K562 (cell line): Measurements from ENCODE around the gene TXNRD1. TPM values are rescaled to one million over a fixed set of nuclear protein-coding genes. Genes with fewer than 3 reads are reported as not detected.
"Not testable (repeated sequence)": the region's sequence is repeated elsewhere in the genome, so short reads cannot be mapped to it uniquely, and the experiment has no call there.

ENCODE experiments used
- ATAC-seq: fragments of 200-7000 bp; cut with Tn5 transposase; 3 replicates; pipeline ENCODE4 v1.9.1; 2020; ENCODE audit warnings: moderate library complexity
- BruUV-seq: library from RNA; stranded (reverse); fragments of 400-500 nt; replicated peaks from 2 replicates; lab custom pipeline; 2021; lab: Mats Ljungman, UMichigan
- CTCF ChIA-PET: fragments of 300-600 bp; formaldehyde crosslinking; extraction: SDS; loops from one replicate; lab custom pipeline; 2021; ENCODE audit warnings: low intra/inter-chr PET ratio; lab: Yijun Ruan, JAX
- POLR2A ChIA-PET: fragments of 300-600, 350-650 bp; sonication (Branson Sonifier 250); formaldehyde crosslinking; extraction: SDS; loops from one replicate; lab custom pipeline; 2021; ENCODE audit warnings: antibody characterized with exemption, inconsistent platforms; lab: Yijun Ruan, JAX
- DNase-seq, 4 experiments: peaks; one replicate each; pipeline versions ENCODE4 v3.0.0 to v3.0.0-alpha.2; 2011 to 2018; ENCODE audit warnings: low spot score in 3 of 4, mixed read lengths in 3 of 4; ENCODE audit errors: extremely low read depth in 1 of 4
- FAIRE-seq: peaks from 2 replicates; lab custom pipeline; 2011; peaks lifted over from hg19 to GRCh38; lab: Jason Lieb, UNC
- H2AFZ ChIP-seq: 2 replicates; pipeline ENCODE4 v1.6.0; 2011; ENCODE audit warnings: low read depth, low read length, control low read depth, inconsistent platforms
- H3K27ac ChIP-seq: fragments of 200-600 bp; 3 replicates; pipeline ENCODE4 v1.8.0; 2011; ENCODE audit warnings: low read depth, mild to moderate bottlenecking, control low read depth, inconsistent platforms, low read length, moderate library complexity, mixed read lengths; ENCODE audit errors: extremely low read depth
- H3K27me3 ChIP-seq, 2 experiments: fragments of 300-600 bp in 1 of 2; 2 replicates in 1 of 2; 3 replicates in 1 of 2; pipeline versions ENCODE4 v1.6.0 to v1.8.0; 2011; ENCODE audit warnings: inconsistent platforms in 2 of 2, low read length in 2 of 2, mild to moderate bottlenecking in 1 of 2, mixed read lengths in 1 of 2, moderate library complexity in 1 of 2; ENCODE audit not compliant: control insufficient read depth in 2 of 2, insufficient read depth in 2 of 2
- H3K36me3 ChIP-seq: fragments of 300-600 bp; 3 replicates; pipeline ENCODE4 v1.8.0; 2011; ENCODE audit warnings: mild to moderate bottlenecking, low read length, inconsistent platforms; ENCODE audit not compliant: control insufficient read depth, insufficient read depth
- H3K4me1 ChIP-seq, 2 experiments: fragments of 200-600 bp in 1 of 2; replicated peaks in 1 of 2; 2 replicates in 1 of 2; 3 replicates in 1 of 2; pipeline versions ENCODE4 v1.5.1 to v1.8.0; 2011; ENCODE audit warnings: inconsistent platforms in 2 of 2, low read length in 2 of 2, mild to moderate bottlenecking in 1 of 2, mixed read lengths in 1 of 2, moderate library complexity in 1 of 2; ENCODE audit not compliant: control insufficient read depth in 2 of 2, insufficient read depth in 2 of 2
- H3K4me2 ChIP-seq: 2 replicates; pipeline ENCODE4 v1.6.1; 2011; ENCODE audit warnings: low read length, control low read depth, inconsistent platforms, mixed read lengths; ENCODE audit not compliant: insufficient read depth
- H3K4me3 ChIP-seq: fragments of 200-600 bp; sonication (generic), shearing (Covaris generic); 2 replicates; pipeline ENCODE4 v1.5.1; 2016; ENCODE audit warnings: control low read depth, inconsistent platforms
- H3K79me2 ChIP-seq: fragments of 200-600 bp; 3 replicates; pipeline ENCODE4 v1.8.0; 2011; ENCODE audit warnings: low read length, inconsistent platforms; ENCODE audit not compliant: control insufficient read depth, insufficient read depth
- H3K9ac ChIP-seq, 2 experiments: 2 replicates each; pipeline versions ENCODE4 v1.6.0 to v1.6.1; 2011; ENCODE audit warnings: low read depth in 2 of 2, low read length in 2 of 2, control low read depth in 1 of 2, inconsistent platforms in 1 of 2, mild to moderate bottlenecking in 1 of 2, mixed read lengths in 1 of 2; ENCODE audit not compliant: insufficient read depth in 1 of 2
- H3K9me1 ChIP-seq: one replicate; pipeline ENCODE4 v1.6.0; 2011; ENCODE audit warnings: inconsistent platforms, mild to moderate bottlenecking, low read length, moderate library complexity; ENCODE audit not compliant: control insufficient read depth, insufficient read depth
- H3K9me3 ChIP-seq: replicated peaks from 2 replicates; pipeline ENCODE4 v1.5.1; 2011; ENCODE audit warnings: low read depth, low read length, inconsistent platforms; ENCODE audit not compliant: control insufficient read depth, insufficient read depth
- H4K20me1 ChIP-seq: replicated peaks from 2 replicates; pipeline ENCODE4 v1.6.1; 2011; ENCODE audit warnings: low read length, inconsistent platforms, mixed read lengths; ENCODE audit not compliant: control insufficient read depth, insufficient read depth
- ZNF133 ChIP-seq: fragments of 250-450 bp; sonication (Bioruptor Pico); IDR thresholded peaks from 2 replicates; pipeline ENCODE4 v1.4.0; 2020; ENCODE audit warnings: mild to moderate bottlenecking
- WGBS: fragments of 100-300 bp; shearing (Covaris generic); methylation state at CpG from one replicate; pipeline ENCODE4 v1.1.6; 2016; ENCODE audit warnings: low coverage, mixed read lengths; ENCODE audit not compliant: insufficient coverage; ENCODE audit errors: missing lambda C conversion rate; 5-methylcytosine and 5-hydroxymethylcytosine counted together
- in situ Hi-C: fragments of 300-500 bp; cut with MboI; formaldehyde crosslinking; loops from 4 replicates; pipeline ENCODE4 v1.15.0; 2018; ENCODE audit warnings: inconsistent platforms, mixed read lengths
- intact Hi-C: fragments of 100-400 bp; cut with micrococcal nuclease; formaldehyde crosslinking; loops from 2 replicates; pipeline ENCODE4 v1.14.2; 2022
- polyA plus RNA-seq, 8 experiments: library from polyadenylated mRNA; depleted of rRNA in 4 of 8; stranded (reverse) in 5 of 8; unstranded in 3 of 8; fragments of >200 nt; fragmentation: Nextera tagmentation in 2 of 8; fragmentation: Illumina TruSeq in 1 of 8; extraction: Ambion mirVana in 2 of 8; extraction: Trizol in 1 of 8; gene quantifications; 2 replicates each; pipeline versions ENCODE4 v1.2.1 to v1.2.3, GENCODE V29; 2011 to 2014; ENCODE audit warnings: inconsistent platforms in 1 of 8, missing spikeins in 1 of 8
- total RNA-seq, 7 experiments: library from RNA; depleted of rRNA in 6 of 7; stranded (reverse); fragments of >200 nt in 6 of 7; fragmentation: Illumina TruSeq in 2 of 7; extraction: Trizol in 2 of 7; gene quantifications; 2 replicates each; pipeline versions ENCODE4 v1.2.1 to v1.2.3, GENCODE V29; 2011 to 2021; ENCODE audit warnings: low replicate concordance in 1 of 7
- TF ChIP-seq, protein P1 (sequence below): fragments of 250-450 bp; sonication (Bioruptor Pico); IDR thresholded peaks from 2 replicates; pipeline ENCODE4 v1.5.0; 2021; ENCODE audit warnings: mild to moderate bottlenecking, moderate library complexity

Gene TXNRD1
- total and polyA plus RNA-seq, 9 of the 15 experiments (the other 6 are each of a cell fraction or from before 2014, with no cell fraction given), result 107 to 189 (median 146) TPM

DNA sequence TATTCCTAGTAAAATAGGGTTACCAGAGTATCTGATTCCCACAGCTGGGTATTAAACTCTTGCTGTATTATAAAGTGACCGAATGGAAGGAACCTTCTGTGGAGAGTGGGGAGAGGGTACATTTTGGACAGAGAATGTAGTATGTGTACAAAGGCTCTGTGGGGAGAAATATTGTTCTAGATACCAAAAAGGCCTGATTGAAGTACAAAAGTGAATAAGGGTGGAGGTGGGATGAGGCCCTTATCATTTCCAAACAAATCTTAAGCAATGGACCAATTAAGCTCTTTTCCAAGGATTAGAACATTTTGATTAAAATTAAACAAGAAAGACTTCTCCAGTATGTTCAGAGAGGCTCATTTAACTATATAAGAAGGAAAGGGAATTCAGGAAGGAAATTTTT lies 108.3 kb downstream of the TXNRD1 start:
- no peaks in the 10 kb centered on the region for H3K27me3 ChIP-seq
- H3K4me3 ChIP-seq, result no peak overlapping the region
- H4K20me1 ChIP-seq, result no peaks in the 10 kb centered on the region
- no peaks in the 10 kb centered on the region for H3K9me3 ChIP-seq
- H3K4me2 ChIP-seq, result no peak overlapping the region
- H3K36me3 ChIP-seq, result peaks cover 85% of the 10 kb centered on the region
- FAIRE-seq, result no peak
- ChIA-PET POLR2A (no interaction called here), CTCF (no interaction called here)
- no TSS peak for BruUV-seq
- H3K9ac ChIP-seq, result no peak overlapping the region
- DNase-seq, result no peak
- no peak overlapping the region for H3K27ac ChIP-seq
- intact Hi-C loops, result no loop called here
- no peak for TF ChIP-seq ZNF133 (CRISPR knock-in tag)
- TF ChIP-seq, protein P1, sequence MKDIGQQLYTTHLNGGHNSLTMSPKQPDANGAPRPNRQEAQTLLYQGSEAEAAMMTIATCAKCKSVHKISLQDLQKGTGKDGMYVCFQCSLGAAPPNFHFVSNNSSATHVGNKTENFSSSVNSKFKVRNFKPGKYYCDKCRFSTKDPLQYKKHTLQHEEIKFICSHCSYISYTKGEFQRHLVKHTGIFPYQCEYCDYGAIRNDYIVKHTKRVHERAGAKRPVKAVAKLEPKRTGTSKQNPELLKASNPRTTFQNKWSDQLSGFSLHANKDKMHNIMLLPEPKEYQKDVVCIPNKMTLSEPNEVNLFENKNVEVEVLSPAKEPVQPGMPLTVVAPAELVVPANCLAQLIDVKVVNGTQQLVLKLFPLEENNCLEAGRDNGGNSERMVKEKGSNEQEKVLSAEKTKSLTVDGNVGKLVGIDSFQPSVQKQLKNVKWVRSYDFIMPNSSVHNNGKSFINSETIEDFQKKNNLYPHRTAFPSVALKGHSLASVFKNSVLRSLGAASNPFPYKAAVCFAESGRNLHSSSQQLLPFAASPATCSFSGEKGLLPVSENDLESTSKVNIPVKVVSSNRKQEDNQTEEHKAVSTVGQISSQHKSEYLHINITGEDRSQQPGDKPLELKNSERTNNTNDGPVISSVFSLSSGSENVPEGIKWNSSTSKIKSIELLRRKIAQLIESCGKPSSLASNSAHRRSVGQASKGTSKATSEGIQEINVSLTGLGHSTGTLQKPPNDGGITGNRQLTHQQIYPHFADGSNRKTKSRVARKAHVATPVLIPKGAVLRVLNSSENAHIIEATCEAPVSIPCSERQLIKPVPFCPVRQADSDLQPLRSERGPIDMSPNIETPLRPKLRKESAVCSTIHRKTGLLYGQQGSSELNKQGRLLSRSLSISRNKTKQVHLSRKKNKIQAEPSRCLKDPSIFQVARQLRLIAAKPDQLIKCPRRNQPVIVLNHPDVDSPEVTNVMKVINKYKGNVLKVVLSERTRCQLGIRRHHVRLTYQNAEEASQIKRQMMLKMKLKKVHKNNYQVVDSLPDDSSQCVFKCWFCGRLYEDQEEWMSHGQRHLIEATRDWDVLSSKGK (CRISPR knock-in tag), result no peak
- no peaks in the 10 kb centered on the region for H3K4me1 ChIP-seq
- ATAC-seq, result no peak
- no peaks in the 10 kb centered on the region for H3K9me1 ChIP-seq
- 100% methylated on average over 1 of the region's 1 CpG for WGBS
- H3K79me2 ChIP-seq, result no peaks in the 10 kb centered on the region
- no peak overlapping the region for H2AFZ ChIP-seq
- in situ Hi-C loops, result no loop called here

DNA sequence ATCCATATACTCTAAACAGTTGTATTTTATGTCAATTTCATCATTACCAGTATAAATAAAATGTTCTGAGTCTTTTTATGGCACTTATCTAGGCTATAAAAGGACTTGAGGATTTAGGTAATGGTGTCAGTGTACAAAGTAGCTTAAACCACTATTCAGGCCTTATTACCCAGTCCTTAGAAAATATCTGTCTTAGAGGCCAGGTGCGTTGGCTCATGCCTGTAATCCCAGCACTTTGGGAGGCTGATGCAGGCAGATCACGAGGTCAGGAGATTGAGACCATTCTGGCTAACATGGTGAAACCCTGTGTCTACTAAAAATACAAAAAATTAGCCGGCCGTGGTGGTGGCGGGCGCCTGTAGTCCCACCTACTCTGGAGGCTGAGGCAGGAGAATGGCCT lies 112.7 kb downstream of the TXNRD1 start:
- in situ Hi-C loops, BruUV-seq, H4K20me1 ChIP-seq, H3K9ac ChIP-seq, H3K4me3 ChIP-seq, DNase-seq, ATAC-seq, FAIRE-seq, intact Hi-C loops, H3K79me2 ChIP-seq, H3K27me3 ChIP-seq, H3K4me1 ChIP-seq, H3K9me3 ChIP-seq, H2AFZ ChIP-seq, H3K27ac ChIP-seq, CTCF ChIA-PET, H3K9me1 ChIP-seq, H3K4me2 ChIP-seq: not testable (repeated sequence)
- peaks cover 81% of the 10 kb centered on the region for H3K36me3 ChIP-seq
- 96% methylated on average over 6 of the region's 6 CpGs for WGBS
- POLR2A ChIA-PET, result interaction anchor here (0.7 kb wide), 1 partner anchor 16 kb away, joined by 4 read pairs; no protein-coding TSS in a partner anchor
